Measurements from ENCODE around the gene METTL13.

Gene METTL13, protein sequence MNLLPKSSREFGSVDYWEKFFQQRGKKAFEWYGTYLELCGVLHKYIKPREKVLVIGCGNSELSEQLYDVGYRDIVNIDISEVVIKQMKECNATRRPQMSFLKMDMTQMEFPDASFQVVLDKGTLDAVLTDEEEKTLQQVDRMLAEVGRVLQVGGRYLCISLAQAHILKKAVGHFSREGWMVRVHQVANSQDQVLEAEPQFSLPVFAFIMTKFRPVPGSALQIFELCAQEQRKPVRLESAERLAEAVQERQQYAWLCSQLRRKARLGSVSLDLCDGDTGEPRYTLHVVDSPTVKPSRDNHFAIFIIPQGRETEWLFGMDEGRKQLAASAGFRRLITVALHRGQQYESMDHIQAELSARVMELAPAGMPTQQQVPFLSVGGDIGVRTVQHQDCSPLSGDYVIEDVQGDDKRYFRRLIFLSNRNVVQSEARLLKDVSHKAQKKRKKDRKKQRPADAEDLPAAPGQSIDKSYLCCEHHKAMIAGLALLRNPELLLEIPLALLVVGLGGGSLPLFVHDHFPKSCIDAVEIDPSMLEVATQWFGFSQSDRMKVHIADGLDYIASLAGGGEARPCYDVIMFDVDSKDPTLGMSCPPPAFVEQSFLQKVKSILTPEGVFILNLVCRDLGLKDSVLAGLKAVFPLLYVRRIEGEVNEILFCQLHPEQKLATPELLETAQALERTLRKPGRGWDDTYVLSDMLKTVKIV

DNA sequence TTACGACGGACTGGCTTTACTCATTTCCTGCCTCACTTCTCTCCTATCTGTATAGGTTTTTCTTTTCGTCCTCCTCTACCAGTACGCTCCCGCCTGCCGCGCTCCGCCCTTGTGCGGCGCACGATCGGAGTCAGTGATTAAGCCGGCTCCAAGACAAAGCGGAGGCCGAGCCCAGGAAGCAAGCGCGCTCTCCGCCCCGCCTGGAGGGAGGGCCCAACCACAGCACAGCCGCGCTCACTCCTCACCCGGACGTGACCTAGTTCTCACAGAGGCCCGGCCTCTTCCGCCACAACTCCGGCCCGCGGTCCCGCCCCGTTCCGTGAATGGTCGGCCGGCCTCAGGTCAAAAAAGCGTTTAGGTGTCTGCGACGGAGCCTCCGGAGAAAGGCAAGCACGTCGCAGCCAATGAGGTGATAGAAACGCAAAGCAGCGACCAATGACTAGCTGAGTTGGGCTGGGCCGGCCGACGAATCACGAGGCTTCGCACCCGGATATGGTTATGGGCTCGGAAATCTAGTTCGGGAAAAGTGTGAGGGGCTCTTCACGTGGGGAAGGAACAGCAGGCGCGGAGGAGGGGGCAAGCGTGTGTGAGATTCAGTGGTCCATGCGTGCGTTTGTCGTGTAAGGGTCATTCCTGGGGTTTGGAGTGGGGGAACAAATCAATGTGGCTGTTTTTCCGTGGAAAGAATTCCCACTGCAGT, at the start of gene METTL13:
TSS of gene METTL13 (plus strand) at position 485 of the 700 bp plus-strand sequence. CDS start 308 bp downstream, outside the sequence.
- peak; percentile 100 for DNase-seq

DNA sequence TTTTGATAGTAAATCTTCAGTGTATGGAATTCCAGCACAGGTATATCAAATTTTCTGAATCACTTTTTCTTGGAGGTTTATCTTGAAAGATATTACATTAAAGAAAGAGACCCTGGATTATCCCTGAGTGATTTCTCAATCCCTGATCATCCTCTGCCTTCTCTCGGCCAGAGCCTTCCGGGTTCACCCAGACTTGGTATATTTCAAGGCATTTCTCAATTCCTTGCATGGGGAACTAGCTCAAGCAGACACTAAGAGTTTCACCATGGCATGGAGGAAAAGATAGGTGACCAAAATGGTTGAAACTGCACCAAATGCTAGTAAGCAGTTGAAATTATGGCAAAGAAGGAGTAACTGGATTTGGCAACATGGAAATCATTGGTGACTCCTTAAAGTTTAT, 45.3 kb upstream of the METTL13 start:
- DNase-seq, result no peak

DNA sequence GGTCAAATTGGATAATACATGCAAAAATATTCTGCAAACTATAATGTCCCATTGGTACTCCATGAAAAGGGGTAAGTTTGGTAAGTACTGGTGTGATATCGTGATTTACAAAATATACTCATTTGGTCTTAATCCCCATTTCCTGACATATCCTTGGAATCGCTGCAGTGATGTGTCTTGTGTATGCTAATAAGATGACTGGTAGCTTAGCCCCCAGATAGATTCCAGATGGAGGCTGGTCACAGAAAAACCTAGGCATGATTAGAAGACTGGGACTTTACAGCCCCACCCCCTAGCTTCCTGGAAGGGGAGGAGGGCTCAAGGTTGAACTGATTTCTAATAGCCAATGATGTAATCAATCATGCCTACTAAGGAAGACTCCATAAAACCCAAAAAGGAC, 42.5 kb upstream of the METTL13 start:
- no peak for DNase-seq

DNA sequence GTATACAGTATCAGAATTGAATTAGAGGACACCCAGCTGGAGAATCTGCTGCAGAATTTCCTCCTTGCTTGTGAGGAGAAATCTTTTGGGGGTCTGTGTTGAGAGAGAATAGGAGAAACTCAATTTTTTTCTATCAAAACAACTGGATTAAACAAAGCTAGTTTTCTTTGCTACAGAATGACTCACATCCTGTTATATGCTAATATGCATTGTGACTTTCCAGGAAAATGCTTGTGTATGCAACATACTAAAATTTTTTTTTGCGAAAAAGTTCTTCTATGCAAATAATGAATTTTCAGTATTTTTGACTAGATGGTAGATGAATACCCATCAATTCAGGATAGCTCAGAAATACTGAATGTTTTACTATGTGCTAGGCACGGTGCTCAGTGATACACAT, 41.8 kb upstream of the METTL13 start:
- DNase-seq, result no peak

DNA sequence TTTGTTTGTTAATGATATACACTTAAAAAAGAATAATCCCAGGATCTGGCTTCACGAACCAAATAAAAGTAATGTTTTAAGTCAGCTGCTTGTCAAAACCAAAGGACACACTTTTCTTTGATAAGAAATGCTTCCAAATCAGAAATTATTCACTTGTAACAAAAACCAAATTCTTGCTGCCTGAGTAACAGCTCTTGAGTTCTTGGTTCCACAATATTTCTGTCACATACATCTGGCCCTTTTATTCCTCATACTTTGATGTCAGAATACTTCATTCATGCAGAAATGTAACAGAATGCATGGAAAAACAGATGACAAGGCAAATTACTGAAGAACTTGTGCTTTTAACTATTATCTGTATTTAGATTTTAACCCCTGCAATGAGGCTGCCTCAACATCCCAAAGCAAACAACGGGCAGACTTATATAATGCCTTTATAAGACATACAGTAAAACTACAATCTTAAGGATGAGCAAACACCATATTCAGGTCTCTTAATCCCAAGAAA, 41.0 kb upstream of the METTL13 start:
- no peak for DNase-seq

DNA sequence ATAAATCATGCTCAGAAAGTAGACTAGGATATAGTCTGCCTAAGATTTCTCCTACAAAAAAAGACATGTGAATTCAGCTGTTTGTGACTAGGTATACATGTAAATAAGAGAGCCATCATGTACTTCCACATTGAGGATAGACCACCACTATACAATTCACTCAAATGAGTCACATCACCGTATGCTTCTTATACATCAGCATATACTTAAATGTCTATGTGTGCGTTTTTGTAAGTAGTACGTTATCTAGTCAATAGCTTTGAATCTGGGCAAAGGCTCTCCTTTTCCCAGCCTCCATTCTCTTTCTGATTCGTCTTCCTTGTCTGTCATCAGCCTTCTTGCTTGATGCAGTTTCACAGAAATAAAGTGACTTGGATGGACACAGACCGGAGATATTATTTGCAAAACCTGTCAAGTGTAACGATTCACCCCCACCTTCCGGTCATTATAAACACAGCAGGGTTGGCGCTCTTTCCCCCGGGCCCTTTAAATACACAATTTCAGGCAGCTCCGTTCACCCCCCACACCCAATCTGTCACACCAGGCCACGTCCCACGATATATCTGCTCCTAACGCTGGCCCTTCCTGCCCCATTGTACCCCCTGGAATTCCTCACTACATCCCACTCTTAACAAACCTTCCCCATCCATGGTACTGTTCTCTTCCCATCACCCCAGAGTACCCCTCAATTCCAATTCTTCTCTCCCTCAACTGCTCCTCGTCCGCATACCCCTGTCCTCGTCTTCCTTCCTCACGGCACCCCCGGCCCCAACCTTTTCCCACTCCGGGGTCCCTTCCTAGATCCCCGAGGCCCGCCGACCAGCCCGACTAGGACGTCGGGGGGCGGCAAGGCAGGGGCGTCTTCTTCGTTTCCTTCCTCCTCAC, 40.2 kb upstream of the METTL13 start:
- DNase-seq, result no peak

DNA sequence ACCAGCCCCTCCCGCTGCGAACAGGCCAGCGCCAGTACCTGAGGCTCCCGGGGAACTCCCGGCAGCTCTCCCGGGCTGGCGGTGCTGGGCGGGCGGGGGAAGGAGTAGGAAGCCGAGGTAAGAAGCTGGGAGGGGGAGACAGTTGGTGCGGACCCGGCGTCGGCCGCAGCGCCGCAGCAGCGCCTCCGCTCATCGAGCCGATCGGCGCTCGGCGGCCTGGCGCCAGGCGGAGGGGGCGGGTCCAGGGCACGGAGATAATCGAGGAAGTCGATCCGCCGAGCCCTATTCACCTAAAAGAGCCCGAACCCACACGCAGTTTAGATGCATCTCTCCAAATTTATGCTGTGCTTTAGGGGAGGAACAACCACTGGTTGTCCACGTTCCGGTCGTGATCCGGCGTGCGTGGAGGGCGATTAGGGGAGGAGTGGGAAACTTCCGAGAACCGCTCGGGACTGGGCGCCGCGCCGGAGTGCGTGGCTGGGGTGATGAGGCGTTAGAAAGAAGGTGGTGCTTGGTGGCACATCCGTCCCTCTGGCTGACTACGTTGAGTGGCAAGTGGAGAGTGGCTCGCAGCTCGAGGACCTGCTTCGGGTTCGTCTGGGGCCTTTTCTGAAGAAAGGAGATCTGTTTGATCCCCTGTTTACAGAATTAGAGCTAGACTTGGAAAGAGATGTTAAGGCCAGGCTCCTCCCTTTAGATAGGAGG, 39.4 kb upstream of the METTL13 start, which contains the start of gene VAMP4:
TSS of gene VAMP4 (minus strand) at position 194 of the 705 bp plus-strand sequence. CDS start 3,651 bp downstream, outside the sequence.
- peak; percentile 71 for DNase-seq

DNA sequence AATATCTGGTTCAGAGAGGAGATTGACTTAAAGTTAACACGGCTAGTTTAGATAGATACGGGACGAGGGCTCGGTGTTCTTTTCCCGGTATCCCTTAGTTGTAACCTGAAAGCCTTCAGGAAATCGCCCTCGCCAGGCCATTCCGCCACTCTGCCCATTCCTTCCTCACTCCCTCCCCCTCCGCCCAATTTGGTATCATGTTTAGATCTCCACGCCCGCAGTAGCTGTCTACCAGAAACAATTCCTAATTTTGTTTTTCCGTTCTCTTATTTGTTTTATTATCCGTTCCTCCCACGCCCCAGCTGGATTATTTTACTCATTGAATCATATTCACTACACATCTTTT, 38.9 kb upstream of the METTL13 start:
- DNase-seq, result no peak

DNA sequence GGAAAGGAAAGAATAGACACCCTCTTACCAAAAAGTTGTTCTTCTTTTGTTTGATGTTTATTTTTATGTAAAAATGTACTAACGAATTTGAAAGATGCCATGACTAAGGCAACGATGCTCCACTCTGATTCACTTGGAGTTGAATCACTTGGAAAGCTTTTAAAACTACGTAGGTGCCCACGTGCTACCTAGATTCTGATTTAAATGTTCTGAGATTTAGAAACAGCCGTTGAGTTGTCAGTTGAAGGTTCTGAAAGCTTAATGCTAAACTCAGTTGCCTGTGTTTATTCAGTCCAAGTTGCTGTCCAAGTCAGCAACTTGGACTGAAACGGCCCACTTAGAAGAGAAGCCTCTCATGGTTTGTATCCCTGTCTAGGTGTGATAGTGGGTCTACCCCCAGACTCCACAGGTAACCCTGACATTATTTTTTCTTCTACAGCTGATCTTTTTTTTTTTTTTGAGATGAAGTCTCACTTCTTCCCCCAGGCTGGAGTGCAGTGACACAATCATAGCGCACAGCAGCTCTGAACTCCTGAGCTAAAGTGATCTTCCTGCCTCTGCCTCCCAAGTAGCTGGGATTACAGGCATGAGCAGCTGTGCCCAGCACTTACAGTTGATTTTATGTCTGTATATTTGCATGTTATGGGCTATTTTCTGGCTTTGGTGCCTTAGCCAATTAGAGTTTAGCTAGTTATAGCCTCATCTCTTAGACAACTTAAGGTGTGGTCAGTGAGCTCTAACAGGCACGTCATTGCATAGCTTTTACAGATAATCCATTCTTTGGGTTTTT, 38.2 kb upstream of the METTL13 start:
- peak; percentile 60 for DNase-seq

DNA sequence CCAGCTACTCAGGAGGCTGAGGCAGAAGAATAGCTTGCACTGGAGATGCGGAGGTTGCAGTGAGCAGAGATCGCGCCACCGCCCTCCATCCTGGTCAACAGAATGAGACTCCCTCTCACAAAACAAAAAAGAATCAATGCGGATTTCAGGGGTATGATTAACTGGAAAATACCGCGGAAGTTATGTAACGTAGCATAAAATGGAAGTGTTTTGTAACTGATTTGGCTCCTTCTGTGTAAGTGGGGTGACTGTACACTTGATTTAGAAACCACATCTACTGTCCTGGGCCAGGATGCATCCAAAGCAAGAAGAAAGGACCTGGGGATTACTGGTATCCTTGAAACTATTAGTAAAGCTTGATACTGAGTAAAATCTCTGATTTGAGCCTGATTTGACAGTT, 36.5 kb upstream of the METTL13 start:
- DNase-seq, result no peak

DNA sequence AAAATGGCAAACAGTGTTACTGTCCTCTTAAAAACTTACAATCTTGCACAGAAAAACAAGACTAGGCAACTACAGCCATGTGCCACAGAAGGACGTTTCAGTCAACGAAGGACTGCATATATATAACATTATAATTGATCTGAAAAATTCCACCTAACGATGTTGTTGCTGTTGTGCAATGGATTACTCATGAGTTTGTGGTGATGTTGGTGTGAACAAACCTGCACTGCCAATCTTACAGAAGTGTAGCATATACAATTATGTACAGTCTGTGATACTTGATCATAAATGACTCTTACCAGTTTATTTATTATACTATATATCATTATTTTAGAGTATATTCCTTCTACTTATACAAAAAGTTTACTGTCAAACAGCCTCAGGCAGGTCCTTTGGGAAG, 32.8 kb upstream of the METTL13 start:
- DNase-seq, result no peak

DNA sequence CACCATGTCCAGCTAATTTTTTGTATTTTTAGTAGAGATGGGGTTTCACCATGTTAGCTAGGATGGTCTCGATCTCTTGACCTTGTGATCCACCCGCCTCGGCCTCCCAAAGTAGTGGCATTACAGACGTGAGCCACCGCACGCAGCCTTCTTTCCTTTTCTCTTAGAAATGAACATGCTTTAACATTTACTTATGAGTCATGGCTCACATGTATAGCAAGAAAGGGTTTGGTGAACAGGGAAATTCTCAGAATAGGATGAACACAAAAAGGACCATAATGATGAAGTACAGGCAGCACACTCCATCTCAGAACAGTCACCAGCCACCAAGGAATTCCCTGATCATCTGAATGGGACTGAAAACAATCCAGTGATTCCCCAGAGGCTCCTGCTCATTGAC, 30.2 kb upstream of the METTL13 start:
- no peak for DNase-seq

DNA sequence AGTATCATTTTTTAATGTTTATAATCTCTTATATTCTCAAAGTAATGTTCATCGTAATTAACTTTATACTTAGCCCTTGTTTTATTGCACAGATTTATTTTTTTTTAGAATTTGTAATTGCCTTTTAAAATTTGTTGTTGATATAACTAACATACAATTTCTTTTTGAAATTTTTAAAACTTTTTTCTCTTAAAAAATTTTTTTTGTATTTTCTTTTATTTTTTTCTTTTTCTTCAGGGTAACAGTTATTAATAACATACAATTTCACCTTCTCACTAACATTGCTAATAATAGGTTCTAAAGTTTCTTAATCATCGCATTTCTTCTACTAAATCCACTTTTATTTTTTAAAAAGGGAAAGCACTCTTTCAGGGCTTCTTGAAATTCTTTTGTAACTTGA, 28.3 kb upstream of the METTL13 start:
- DNase-seq, result no peak

DNA sequence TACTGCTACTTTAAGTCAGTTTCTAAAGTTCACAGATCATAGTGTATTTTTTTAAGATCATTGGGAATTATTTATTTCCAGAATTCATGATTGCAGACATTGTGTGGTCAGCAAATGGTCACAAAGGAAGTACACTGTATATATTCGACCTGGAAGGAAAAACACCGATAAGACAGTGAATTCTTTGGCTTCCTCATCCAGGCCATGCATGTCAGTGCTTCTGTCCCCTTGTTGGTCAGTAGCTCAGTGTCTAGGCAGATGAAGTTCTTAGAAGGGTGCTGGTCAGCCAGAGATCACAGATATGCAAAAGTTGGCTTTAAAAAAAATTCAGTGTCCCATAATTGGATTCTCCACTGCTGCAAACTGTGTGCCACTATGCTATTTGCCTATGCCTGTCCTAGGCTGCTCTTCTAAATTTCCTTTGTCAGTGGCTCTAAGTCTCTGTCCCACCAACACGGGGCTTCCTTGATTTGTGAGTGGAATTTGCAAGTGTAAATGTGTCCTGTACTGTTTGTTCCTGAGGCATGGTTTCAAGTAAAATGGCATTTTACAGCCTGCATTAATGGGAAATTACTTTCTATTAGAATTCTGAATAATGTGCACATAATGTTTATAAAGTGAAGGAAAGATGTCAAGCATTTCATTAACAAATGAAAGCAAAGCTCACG, 27.6 kb upstream of the METTL13 start:
- no peak for DNase-seq

DNA sequence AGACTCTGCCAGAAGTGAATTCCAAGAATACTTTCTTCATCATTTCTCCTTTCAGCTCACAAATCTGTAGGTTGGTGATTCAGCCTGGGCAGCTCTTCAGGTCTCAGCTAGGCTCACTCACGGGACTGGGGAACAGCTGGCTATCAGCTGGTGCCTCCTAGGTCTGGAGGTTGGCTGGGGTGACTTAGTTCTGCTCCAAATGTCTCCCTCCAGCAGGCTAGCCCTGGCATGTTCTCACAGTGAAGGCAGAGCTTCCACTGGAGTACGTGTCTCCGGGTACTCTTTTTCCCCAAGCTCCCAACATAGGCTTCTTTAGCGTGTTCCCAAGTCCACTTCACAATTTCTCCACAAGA, 27.1 kb upstream of the METTL13 start:
- no peak for DNase-seq

DNA sequence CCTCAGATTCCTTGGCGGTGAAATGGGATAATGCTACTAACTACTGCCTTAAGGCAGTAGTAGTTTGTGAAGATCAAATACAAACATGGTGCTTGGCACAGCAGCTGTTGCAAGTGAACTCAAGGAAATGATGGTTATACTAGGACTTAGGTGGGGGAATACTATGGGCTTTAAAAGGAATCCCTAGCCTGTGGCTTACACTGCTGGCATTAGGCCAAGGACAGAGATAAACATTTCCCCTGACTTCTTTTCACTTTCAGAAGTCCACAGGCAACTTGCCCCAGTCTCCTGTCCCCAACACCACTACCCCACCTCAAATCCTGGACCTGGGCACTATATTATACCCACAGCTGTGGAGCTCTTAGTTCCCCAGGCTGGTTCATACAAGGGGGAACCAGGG, 26.5 kb upstream of the METTL13 start:
- no peak for DNase-seq

DNA sequence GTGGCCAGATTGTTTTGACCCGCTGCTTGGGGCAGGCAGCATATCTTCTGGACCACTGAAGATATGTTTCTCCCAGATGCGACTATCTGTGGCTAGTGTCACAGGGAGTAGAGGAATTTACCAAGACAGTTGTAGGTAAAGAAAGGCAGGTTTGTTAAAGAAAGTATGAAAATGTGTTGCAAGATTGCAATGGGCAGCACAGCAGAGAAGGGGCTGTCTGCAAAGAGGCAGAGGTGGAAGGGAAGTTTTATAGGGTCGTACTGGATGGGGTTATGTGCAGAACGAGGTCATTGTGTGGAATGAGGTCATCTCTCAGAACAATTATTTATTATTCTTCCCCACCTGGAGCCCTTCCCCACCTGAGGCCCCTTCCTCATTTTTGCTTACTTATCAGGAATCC, 24.6 kb upstream of the METTL13 start:
- DNase-seq, result no peak

DNA sequence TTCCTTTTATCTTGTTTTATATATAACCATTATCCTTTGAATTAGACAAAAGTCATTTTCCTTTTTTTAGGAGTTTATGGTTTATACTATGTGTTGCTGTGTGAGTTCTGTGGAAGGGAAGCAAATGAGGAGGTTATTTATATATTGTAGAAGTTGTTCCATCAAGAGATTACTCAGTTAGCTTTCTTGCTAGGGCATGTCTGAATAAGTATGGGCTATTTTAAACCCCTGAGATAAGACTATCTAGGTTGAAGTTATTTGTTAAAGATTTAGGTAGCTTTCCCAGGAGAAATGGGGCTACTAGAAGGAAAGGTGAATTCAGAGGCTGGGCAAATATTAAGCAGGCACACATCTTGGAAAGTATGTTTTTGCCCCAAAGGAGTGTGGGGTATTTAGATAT, 23.4 kb upstream of the METTL13 start:
- no peak for DNase-seq

DNA sequence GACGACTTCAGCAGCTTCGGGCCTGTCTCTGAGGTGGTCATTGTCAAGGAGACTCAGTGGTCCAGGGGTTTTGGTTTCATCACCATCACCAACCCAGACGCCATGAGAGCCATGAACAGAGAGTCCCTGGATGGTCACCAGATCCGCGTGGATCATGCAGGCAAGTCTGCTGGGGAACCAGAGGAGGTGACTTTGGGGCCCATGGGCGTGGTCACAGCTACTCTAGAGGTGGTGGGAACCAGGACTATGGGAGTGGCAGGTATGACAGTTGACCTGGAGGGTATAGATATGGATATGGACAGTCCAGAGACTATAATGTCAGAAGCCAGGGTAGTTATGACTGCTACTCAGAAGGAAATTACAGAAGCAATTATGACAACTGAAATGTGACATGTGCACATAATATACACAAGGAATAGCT, 19.3 kb upstream of the METTL13 start:
- DNase-seq, result no peak

DNA sequence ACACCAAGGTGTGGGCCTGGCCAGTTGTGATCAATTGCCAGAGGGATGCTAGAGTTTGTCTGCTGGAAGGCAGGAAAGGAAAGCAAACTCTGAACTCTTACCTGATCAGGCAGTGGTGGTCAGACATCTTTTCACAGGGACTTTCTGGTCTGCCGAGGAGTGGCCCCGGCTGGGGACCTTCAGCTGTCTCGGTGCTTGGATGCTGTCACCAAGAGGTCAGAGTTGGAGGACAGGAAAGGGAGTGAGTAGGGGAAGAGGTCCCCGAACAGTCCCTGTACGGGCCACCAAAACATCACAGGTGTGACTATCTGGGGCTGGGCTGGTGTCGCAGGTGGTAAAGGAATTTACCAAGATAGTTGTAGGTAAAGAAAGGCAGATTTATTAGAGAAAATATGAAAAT, 17.7 kb upstream of the METTL13 start:
- no peak for DNase-seq

DNA sequence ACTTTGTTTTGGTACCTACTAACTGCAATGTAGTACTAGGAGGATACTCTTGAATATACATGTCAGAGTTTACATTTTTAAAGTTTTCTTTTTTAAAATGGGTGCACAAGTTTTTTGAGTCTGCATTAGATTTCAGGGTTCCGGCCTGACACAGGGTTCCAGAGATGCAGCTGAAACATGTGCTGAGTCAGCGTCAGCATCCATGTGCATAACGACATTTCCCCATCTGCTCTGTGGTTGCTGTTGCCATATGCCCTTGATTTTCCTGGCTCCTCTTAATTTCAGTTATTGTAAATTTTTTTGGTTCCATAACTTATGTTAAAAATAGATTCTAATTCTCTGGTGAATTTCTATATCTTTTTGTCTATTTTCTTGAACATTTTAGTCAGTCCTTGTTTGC, 12.3 kb upstream of the METTL13 start:
- DNase-seq, result no peak

Measured in NCI-H1048 (cell line).